K562 (cell line): ENCODE measurements around the gene CSNK1A1. TPM values are rescaled to one million over a fixed set of nuclear protein-coding genes. Genes with fewer than 3 reads are reported as not detected.
A peak's percentile ranks its signal among the peaks of the same experiment; 100 is the strongest.

Experiments
- ATF2 ChIP-seq: sonication (generic); formaldehyde crosslinking; IDR thresholded peaks from 2 replicates; pipeline ENCODE4 v1.8.1; 2022; ENCODE audit warnings: missing genetic modification reagents
- CREB3L1 ChIP-seq: fragments of 450-650 bp; IDR thresholded peaks from 2 replicates; pipeline ENCODE4 v1.6.1; 2014; ENCODE audit warnings: low read depth, mild to moderate bottlenecking, moderate library complexity, borderline replicate concordance
- CTBP1 ChIP-seq: fragments of 450-650 bp; IDR thresholded peaks from 2 replicates; pipeline ENCODE4 v1.6.1; 2016; ENCODE audit warnings: borderline replicate concordance
- MEIS2 ChIP-seq: fragments of 450-650 bp; IDR thresholded peaks from 2 replicates; pipeline ENCODE4 v1.6.1; 2014; ENCODE audit warnings: mild to moderate bottlenecking; ENCODE audit not compliant: partially characterized antibody
- MNT ChIP-seq, 2 experiments: fragments of 450-650 bp; conservative IDR thresholded peaks; 2 replicates each; pipeline ENCODE4 v1.6.1; 2017; ENCODE audit warnings: mild to moderate bottlenecking in 2 of 2, moderate library complexity in 2 of 2
- PML ChIP-seq: IDR thresholded peaks from 2 replicates; pipeline ENCODE4 v1.6.1; 2012; ENCODE audit warnings: low read length, inconsistent platforms
- PYGO2 ChIP-seq: fragments of 450-650 bp; IDR thresholded peaks from 2 replicates; pipeline ENCODE4 v1.6.1; 2016; ENCODE audit warnings: mild to moderate bottlenecking, missing genetic modification characterization, moderate library complexity, missing compliant biosample characterization
- RFX7 ChIP-seq: fragments of 250-450 bp; sonication (Bioruptor Pico); IDR thresholded peaks from 2 replicates; pipeline ENCODE4 v1.5.1; 2021; ENCODE audit warnings: mild to moderate bottlenecking
- SIN3A ChIP-seq, 2 experiments: fragments of 150-350 bp in 1 of 2; IDR thresholded peaks; 2 replicates each; pipeline ENCODE4 v1.6.1; 2011 to 2016; ENCODE audit warnings: borderline replicate concordance in 2 of 2, low read depth in 2 of 2, low read length in 2 of 2, mild to moderate bottlenecking in 2 of 2, moderate library complexity in 2 of 2; ENCODE audit not compliant: control insufficient read depth in 1 of 2
- TRIM25 ChIP-seq: fragments of 450-650 bp; IDR thresholded peaks from 2 replicates; pipeline ENCODE4 v1.7.0; 2016; ENCODE audit warnings: borderline replicate concordance
- ZKSCAN8 ChIP-seq: fragments of 200-800 bp; sonication (Bioruptor generic); IDR thresholded peaks from 2 replicates; pipeline ENCODE4 v1.6.1; 2016; ENCODE audit warnings: missing genetic modification characterization, missing compliant biosample characterization
- ZNF445 ChIP-seq: fragments of 250-450 bp; sonication (Bioruptor Pico); IDR thresholded peaks from 2 replicates; pipeline ENCODE4 v1.4.0; 2020; ENCODE audit warnings: low read depth, mild to moderate bottlenecking, moderate library complexity
- ZNF589 ChIP-seq: fragments of 200-800 bp; sonication (Bioruptor generic); IDR thresholded peaks from 2 replicates; pipeline ENCODE4 v1.6.1; 2016; ENCODE audit warnings: low read depth, missing genetic modification characterization, missing compliant biosample characterization
- ZNF592 ChIP-seq: fragments of 450-650 bp; IDR thresholded peaks from 2 replicates; pipeline ENCODE4 v1.6.1; 2017; ENCODE audit warnings: antibody characterized with exemption, mild to moderate bottlenecking
- ZNF764 ChIP-seq: fragments of 250-450 bp; sonication (Bioruptor Pico); IDR thresholded peaks from 2 replicates; pipeline ENCODE4 v1.4.0; 2020; ENCODE audit warnings: low read depth, mild to moderate bottlenecking, moderate library complexity
- ZNF79 ChIP-seq: fragments of 250-450 bp; sonication (Bioruptor Pico); IDR thresholded peaks from 2 replicates; pipeline ENCODE4 v1.4.0; 2020; ENCODE audit warnings: low read depth, mild to moderate bottlenecking, moderate library complexity
- polyA plus RNA-seq, 8 experiments: library from polyadenylated mRNA; depleted of rRNA in 4 of 8; stranded (reverse) in 5 of 8; unstranded in 3 of 8; fragments of >200 nt; fragmentation: Nextera tagmentation in 2 of 8; fragmentation: Illumina TruSeq in 1 of 8; extraction: Ambion mirVana in 2 of 8; extraction: Trizol in 1 of 8; gene quantifications; 2 replicates each; pipeline versions ENCODE4 v1.2.1 to v1.2.3, GENCODE V29; 2011 to 2014; ENCODE audit warnings: inconsistent platforms in 1 of 8, missing spikeins in 1 of 8
- total RNA-seq, 7 experiments: library from RNA; depleted of rRNA in 6 of 7; stranded (reverse); fragments of >200 nt in 6 of 7; fragmentation: Illumina TruSeq in 2 of 7; extraction: Trizol in 2 of 7; gene quantifications; 2 replicates each; pipeline versions ENCODE4 v1.2.1 to v1.2.3, GENCODE V29; 2011 to 2021; ENCODE audit warnings: low replicate concordance in 1 of 7

CSNK1A1 gene
- total and polyA plus RNA-seq, 9 of the 15 experiments (the other 6 are each of a cell fraction or from before 2014, with no cell fraction given), result 49.1 to 196 (median 154) TPM

DNA sequence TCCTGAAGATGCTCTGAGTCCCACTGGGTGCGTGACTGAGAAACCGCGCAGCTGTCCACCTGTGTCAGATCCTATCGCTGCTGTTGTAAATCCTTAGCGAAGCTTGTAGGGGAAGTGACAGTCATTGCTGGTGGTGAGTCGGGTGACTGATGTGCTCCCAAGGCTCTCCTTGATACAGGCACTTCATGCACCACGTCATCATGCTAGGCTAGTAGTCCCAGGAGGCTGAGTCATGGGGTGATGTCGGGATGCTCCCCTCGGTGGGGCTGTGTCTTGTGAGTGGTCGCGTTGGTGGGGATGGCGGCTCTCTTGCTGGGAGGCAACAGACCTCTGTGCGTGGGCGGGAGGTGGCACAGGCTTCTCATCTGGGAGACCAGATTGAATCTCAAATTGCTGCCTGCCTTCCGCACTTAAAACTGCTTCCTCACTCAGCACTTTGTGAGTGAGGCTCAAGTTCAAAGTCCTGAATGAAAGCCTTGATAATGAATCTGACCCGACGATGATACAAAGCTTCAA is 84.7 kb downstream of the CSNK1A1 start (continued):
- TF ChIP-seq MNT (conservative IDR thresholded peaks at IDR 0.05) (0 out of 4 replicates have a peak, but pooled peaks of 1 of the 2 experiments have one; percentile 4), SIN3A (IDR thresholded peaks at IDR 0.05; ENCODE audit: borderline replicate concordance in 2 of 2, control insufficient read depth in 1 of 2, low read depth in 2 of 2, low read length in 2 of 2) (no peak), CTBP1 (peak; percentile 99), ZNF764 (CRISPR knock-in tag) (no peak), PML (no peak), CREB3L1 (peak; percentile 74; the same call in 1 of the 2 replicates), PYGO2 (tag) (0 out of 2 replicates have a peak, but pooled peaks have one; percentile 18), RFX7 (no peak), ATF2 (CRISPR knock-in tag) (no peak), MEIS2 (peak; percentile 95), ZNF445 (no peak), ZNF592 (peak; percentile 56; the same call in 1 of the 2 replicates), ZKSCAN8 (no peak), ZNF79 (CRISPR knock-in tag) (no peak), TRIM25 (no peak), ZNF589 (CRISPR knock-in tag) (no peak)
